ENCODE results near the gene CDH4.

DNA sequence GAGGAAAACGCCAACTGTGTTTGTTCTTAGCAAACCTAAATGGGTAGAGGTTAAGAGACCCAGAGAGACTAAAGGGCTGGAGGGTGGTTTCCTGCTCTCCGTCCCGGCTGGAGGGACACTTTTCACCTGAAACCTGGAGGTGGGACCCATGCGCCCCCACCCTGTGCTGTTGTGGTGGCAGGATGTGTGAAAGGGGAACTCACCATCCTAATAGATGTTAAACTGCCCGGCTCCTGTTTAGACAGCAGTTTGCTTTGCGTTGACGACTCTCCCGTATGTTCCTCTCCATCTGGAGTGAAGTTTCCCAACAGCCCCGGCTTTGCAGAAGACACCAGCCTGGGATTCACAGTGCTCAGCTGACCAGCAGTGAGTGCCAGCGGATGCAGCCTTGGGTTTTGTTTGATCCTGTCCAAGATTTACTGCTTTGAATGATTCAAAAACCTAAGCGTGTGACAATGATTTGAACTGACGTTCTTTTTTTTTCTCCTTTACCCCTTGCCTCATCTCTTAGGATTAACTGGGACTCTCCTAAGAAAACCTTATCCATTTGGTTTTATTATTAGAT lies 66.0 kb downstream of the CDH4 start:
- TF ChIP-seq CTCF (IDR thresholded peaks at IDR 0.05; ENCODE audit: borderline replicate concordance, extremely low read depth, low read length, poor library complexity, severe bottlenecking) = no peak
- no peak for TF ChIP-seq EZH2 (IDR thresholded peaks at IDR 0.05; ENCODE audit: borderline replicate concordance, low read depth, low read length, severe bottlenecking)
